ENCODE results near the gene SLC38A3.

Gene SLC38A3

GRCh38 chr3:50169232-50169832 lies 35.7 kb upstream of the SLC38A3 start:
- no peak for TF ChIP-seq CTCF (IDR thresholded peaks at IDR 0.05)
- no peak for DNase-seq (ENCODE audit: low spot score)
- Histone ChIP-seq H3K4me3 (no peak overlapping the region), H3K27ac (peak overlapping the region; percentile 82 to 97)

GRCh38 chr3:50169858-50170257 lies 35.2 kb upstream of the SLC38A3 start:
- peak overlapping the region; percentile 7 to 97 for H3K27ac ChIP-seq
- TF ChIP-seq CTCF (IDR thresholded peaks at IDR 0.05) = no peak
- no peak overlapping the region for H3K4me3 ChIP-seq
- no peak for DNase-seq (ENCODE audit: low spot score)

GRCh38 chr3:50170689-50171088 lies 34.4 kb upstream of the SLC38A3 start:
- H3K27ac ChIP-seq = peak overlapping the region in 1 of 2 donors; percentile 97
- TF ChIP-seq CTCF (IDR thresholded peaks at IDR 0.05) = no peak
- H3K4me3 ChIP-seq = no peak overlapping the region
- DNase-seq (ENCODE audit: low spot score) = no peak

GRCh38 chr3:50171540-50172301 lies 33.4 kb upstream of the SLC38A3 start:
- DNase-seq (ENCODE audit: low spot score) = no peak
- TF ChIP-seq CTCF (IDR thresholded peaks at IDR 0.05) = no peak
- H3K27ac ChIP-seq = peak overlapping the region in 1 of 2 donors; percentile 97
- H3K4me3 ChIP-seq = no peak overlapping the region

- no peak overlapping the region for H3K4me3 ChIP-seq
- DNase-seq (ENCODE audit: low spot score) = no peak
- no peak for TF ChIP-seq CTCF (IDR thresholded peaks at IDR 0.05)
- H3K27ac ChIP-seq = no peak overlapping the region
These were observed 32.3 kb upstream of the SLC38A3 start for GRCh38 chr3:50172626-50173220.

GRCh38 chr3:50173685-50174516 lies 31.2 kb upstream of the SLC38A3 start:
- TF ChIP-seq CTCF (IDR thresholded peaks at IDR 0.05) = no peak
- Histone ChIP-seq H3K4me3 (no peak overlapping the region), H3K27ac (no peak overlapping the region)
- DNase-seq (ENCODE audit: low spot score) = no peak

Data from coronary artery (tissue), 2 donors.